ENCODE results near the gene ALDH3B2. TPM values are rescaled to one million over a fixed set of nuclear protein-coding genes. Genes with fewer than 3 reads are reported as not detected.
"Not testable (repeated sequence)": the region's sequence is repeated elsewhere in the genome, so short reads cannot be mapped to it uniquely, and the experiment has no call there.

ALDH3B2 gene
- total and polyA plus RNA-seq, 10 donors, result 0.03 TPM; not detected in 9

DNA sequence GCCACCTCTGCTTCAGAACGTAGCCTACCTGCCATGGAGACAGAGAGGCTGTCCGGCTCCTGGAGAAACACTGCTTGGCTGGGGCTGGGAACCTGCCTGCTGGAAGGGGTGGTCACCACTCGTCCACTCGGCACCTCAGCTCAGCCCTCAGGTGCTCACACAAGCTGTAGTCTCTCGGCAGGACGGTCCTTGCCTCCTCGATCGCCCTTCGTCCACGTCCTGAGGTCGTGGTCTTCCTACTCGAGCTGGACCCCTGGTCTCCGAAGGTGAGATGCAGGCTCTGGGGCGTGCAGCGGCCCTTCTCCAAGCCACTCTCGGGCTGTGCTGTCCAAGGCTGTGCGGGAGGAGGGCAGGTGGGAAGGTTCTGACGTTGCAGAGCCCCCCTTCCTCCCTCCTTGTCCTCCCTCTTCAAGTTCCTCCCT lies 35.0 kb downstream of the ALDH3B2 start, which contains the start of gene TBX10:
TBX10 (minus strand) TSS at position 326 of the 422 bp plus-strand sequence; CDS start at position 35, 291 bp downstream.
- TF ChIP-seq, protein P1, sequence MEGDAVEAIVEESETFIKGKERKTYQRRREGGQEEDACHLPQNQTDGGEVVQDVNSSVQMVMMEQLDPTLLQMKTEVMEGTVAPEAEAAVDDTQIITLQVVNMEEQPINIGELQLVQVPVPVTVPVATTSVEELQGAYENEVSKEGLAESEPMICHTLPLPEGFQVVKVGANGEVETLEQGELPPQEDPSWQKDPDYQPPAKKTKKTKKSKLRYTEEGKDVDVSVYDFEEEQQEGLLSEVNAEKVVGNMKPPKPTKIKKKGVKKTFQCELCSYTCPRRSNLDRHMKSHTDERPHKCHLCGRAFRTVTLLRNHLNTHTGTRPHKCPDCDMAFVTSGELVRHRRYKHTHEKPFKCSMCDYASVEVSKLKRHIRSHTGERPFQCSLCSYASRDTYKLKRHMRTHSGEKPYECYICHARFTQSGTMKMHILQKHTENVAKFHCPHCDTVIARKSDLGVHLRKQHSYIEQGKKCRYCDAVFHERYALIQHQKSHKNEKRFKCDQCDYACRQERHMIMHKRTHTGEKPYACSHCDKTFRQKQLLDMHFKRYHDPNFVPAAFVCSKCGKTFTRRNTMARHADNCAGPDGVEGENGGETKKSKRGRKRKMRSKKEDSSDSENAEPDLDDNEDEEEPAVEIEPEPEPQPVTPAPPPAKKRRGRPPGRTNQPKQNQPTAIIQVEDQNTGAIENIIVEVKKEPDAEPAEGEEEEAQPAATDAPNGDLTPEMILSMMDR (IDR thresholded peaks at IDR 0.05 in 8 of 11, conservative IDR thresholded peaks at IDR 0.05 in 3 of 11), result no peak
- TF ChIP-seq POLR2AphosphoS5 (IDR thresholded peaks at IDR 0.05), result no peak
- no peak for TF ChIP-seq POLR2A (IDR thresholded peaks at IDR 0.05)
- WGBS, 5 donors, result 85 to 89% (median 85%) methylated on average over 9 to 18 of the region's 18 CpGs
- intact Hi-C loops (cut with DNase I; ENCODE audit: low total_unique reads), result no loop called here
- peaks cover 0 to 7% (median 2%) of the 10 kb centered on the region in 6 donors for H3K4me1 ChIP-seq
- no peaks in the 10 kb centered on the region for H3K36me3 ChIP-seq
- peaks cover 0 to 31% (median 3%) of the 10 kb centered on the region in 7 donors for H3K27me3 ChIP-seq (replicated peaks in 1 of 7)
- no peak for DNase-seq
- H3K9me3 ChIP-seq, result peaks cover 0 to 10% (median 5%) of the 10 kb centered on the region in 8 donors
- no peak within 1 kb of the TSS for H3K4me3 ChIP-seq
- H3K27ac ChIP-seq, result no peak within 1 kb of the TSS

DNA sequence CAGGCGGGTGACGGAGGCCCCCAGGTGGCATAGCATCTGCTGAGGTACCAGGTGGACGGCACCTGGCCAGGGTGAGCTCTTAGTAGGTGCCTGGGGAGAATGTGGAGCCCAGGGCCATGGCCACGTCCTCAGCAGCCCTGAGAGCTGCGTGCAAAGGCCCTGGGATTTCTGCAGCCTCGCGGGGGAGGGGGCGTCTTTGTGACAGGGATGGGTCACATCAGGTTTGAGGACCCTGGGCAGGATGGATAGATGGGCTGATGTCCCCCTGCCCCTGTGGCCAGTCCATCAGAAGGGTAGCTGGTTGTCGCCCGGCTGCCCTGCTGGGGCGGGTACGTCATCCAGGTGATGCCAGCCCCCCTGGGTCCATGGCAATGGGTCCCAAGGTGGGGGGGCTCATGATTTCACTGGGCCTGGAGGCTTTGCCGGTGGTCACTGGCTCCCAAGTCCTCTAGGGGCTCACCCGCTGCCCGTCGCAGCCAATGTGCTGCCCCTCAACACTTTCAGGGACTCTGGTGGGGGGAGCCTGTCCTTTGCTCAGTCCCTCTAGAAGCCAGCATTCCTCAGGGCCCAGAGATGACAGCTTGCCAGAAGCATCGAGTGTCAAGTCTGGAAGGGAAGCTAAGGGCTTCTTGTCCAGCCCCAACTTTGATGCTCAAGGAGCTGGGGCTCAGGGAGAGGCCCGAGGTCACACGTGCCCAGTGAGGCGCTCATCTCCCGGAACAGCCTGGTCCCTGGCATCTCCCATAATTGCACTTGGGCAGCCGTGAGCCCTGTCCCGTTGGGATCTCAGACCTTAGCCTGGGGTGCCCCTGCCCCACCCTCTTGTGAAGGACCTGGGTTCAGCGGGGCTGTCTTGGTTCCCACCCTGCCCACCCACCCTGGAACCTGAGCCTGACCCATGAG lies 35.6 kb downstream of the ALDH3B2 start:
- intact Hi-C loops (cut with DNase I; ENCODE audit: low total_unique reads), result no loop called here
- no peak for DNase-seq
- Histone ChIP-seq H3K4me3 (no peak overlapping the region), H3K27me3 (replicated peaks in 1 of 7) (peaks cover 0 to 31% (median 3%) of the 10 kb centered on the region in 7 donors), H3K4me1 (peaks cover 0 to 7% (median 2%) of the 10 kb centered on the region in 6 donors), H3K27ac (no peak overlapping the region), H3K9me3 (peaks cover 0 to 4% (median 1%) of the 10 kb centered on the region in 8 donors), H3K36me3 (no peaks in the 10 kb centered on the region)
- no peak for TF ChIP-seq POLR2A (IDR thresholded peaks at IDR 0.05)
- TF ChIP-seq, protein P1 (IDR thresholded peaks at IDR 0.05 in 8 of 11, conservative IDR thresholded peaks at IDR 0.05 in 3 of 11), result no peak
- no peak for TF ChIP-seq POLR2AphosphoS5 (IDR thresholded peaks at IDR 0.05)
- WGBS, 5 donors, result 85 to 93% (median 91%) methylated on average over 10 to 24 of the region's 24 CpGs

DNA sequence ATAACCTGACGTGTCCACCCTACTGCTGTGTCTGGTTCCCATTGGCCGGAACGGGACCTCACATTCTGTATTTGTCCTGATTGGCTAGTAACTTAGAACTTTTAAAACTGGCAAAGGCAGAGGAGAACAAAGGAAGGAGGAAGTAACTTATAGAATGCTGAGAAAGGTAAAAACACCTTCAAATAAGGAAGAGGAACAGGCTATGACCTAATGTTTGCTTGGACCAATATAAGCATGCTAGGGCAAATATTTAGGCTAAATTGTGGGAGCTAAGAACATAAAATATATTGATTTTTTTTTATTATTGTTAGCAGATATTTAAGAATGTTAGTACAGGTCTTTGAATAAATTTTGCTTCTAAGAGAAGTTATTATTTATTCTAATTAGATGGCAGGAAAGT lies 37.0 kb downstream of the ALDH3B2 start:
- intact Hi-C loops (cut with DNase I; ENCODE audit: low total_unique reads); H3K9me3 ChIP-seq; H3K4me3 ChIP-seq; H3K4me1 ChIP-seq; H3K27ac ChIP-seq; H3K36me3 ChIP-seq; DNase-seq: not testable (repeated sequence)
- WGBS, 5 donors, result 83 to 94% (median 86%) methylated on average over 3 of the region's 3 CpGs
- H3K27me3 ChIP-seq (replicated peaks in 1 of 7), result peaks cover 0 to 31% (median 3%) of the 10 kb centered on the region in 7 donors

DNA sequence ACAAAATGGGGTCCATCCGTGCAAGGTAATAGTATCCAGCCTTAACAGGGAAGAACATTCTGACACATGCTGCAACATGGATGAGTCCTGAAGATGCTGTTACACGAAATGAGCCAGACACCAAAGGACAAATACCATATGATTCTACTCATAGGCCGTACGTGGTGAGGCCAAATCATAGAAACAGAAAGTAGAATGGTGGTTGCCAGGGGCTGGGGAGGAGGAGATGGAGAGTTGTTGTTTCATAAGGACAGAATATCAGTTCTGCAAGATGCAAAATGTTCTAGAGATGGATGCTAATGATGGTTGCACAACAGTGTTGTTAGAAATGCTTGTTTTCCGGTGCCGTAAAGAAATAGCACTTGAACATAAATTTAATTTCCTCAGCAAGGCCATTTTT lies 37.5 kb downstream of the ALDH3B2 start:
- no peaks in the 10 kb centered on the region for H3K9me3 ChIP-seq
- peaks cover 0 to 7% (median 2%) of the 10 kb centered on the region in 6 donors for H3K4me1 ChIP-seq
- H3K36me3 ChIP-seq, result no peaks in the 10 kb centered on the region
- WGBS, 5 donors, result 66 to 80% (median 70%) methylated on average over 6 of the region's 6 CpGs
- intact Hi-C loops (cut with DNase I; ENCODE audit: low total_unique reads), result no loop called here
- H3K27me3 ChIP-seq (replicated peaks in 1 of 7), result peaks cover 0 to 31% (median 3%) of the 10 kb centered on the region in 7 donors
- H3K27ac ChIP-seq, result no peak overlapping the region
- H3K4me3 ChIP-seq, result no peak overlapping the region
- no peak for DNase-seq
- TF ChIP-seq, protein P1 (IDR thresholded peaks at IDR 0.05 in 8 of 11, conservative IDR thresholded peaks at IDR 0.05 in 3 of 11), result no peak
- TF ChIP-seq POLR2A (IDR thresholded peaks at IDR 0.05) (no peak), POLR2AphosphoS5 (IDR thresholded peaks at IDR 0.05) (no peak)
